HL-60 (cell line): ENCODE measurements around the gene SIPA1L3.

Experiments
- CTCF ChIP-seq: IDR thresholded peaks from one replicate; pipeline ENCODE4 v1.5.1; 2011; ENCODE audit warnings: low read length, control low read depth, inconsistent platforms; ENCODE audit not compliant: insufficient read depth
- REST ChIP-seq: IDR thresholded peaks from 2 replicates; pipeline ENCODE4 v1.6.1; 2012; ENCODE audit warnings: low read depth; ENCODE audit not compliant: insufficient replicate concordance

- no peak for TF ChIP-seq CTCF
- TF ChIP-seq REST, result no peak
Measured at GRCh38 chr19:37961198-37961597, 54.2 kb downstream of the SIPA1L3 start.
